ENCODE data around the gene GATA2.
A peak's percentile ranks its signal among the peaks of the same experiment; 100 is the strongest.

DNA sequence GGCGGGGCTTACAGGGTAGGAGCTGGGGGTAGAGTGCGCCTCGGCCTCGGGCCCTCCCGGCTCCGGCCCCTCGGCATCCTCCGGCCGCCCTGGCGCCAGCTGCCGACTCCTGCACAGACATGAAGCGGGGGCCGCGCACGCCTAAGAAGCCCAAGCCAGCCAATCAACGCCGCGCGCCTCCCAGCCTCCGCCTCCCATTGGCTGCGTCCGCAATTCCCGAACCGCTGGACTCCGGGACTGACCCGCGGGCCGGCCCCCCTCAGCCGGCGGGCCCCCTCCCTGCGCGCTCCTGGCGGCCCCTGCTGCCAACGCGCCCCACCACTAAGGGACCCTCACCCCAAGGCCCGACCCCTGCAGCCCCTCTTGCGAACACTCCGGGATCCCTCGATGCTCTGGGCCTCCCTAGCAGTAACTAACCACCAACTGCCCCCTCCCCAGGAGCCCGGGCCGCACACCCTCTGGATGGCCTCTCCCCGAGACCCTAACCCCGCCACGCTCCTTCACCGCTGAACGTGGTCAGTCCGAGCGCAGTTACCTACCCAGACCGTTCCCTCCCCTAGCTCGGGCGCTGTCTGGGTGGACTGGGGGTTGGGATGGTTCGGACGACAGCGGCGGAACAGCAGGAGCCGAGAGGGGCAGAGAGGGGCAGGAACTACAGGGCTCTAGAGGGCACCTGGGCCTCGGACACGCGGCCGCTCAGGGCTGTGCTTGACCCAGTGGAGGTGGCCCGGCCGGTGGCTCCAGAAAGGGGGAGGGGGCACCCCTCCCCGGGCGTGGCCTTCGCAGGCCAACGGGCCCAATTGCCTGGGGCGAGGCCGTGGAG is 5.0 kb downstream of the GATA2 start:
- TF ChIP-seq TAF15 (IDR thresholded peaks at IDR 0.05; ENCODE audit: low read depth, low read length, poor library complexity, severe bottlenecking) (peak; percentile 71), MXI1 (IDR thresholded peaks at IDR 0.05; ENCODE audit: borderline replicate concordance, low read depth, low read length) (no peak), JUNB (CRISPR knock-in tag; IDR thresholded peaks at IDR 0.05; ENCODE audit: borderline replicate concordance) (no peak), BHLHE40 (IDR thresholded peaks at IDR 0.05; ENCODE audit: low read length) (no peak), CREB1 (IDR thresholded peaks at IDR 0.05) (no peak), CREB1 (CRISPR knock-in tag; IDR thresholded peaks at IDR 0.05) (no peak), FOXJ3 (CRISPR knock-in tag; IDR thresholded peaks at IDR 0.05; ENCODE audit: borderline replicate concordance) (no peak), SUZ12 (IDR thresholded peaks at IDR 0.05; ENCODE audit: low read depth, low read length) (no peak), FOXM1 (CRISPR knock-in tag; IDR thresholded peaks at IDR 0.05) (no peak), FOSL1 (CRISPR knock-in tag; IDR thresholded peaks at IDR 0.05; ENCODE audit: borderline replicate concordance) (no peak)
- TF ChIP-seq, protein P1, sequence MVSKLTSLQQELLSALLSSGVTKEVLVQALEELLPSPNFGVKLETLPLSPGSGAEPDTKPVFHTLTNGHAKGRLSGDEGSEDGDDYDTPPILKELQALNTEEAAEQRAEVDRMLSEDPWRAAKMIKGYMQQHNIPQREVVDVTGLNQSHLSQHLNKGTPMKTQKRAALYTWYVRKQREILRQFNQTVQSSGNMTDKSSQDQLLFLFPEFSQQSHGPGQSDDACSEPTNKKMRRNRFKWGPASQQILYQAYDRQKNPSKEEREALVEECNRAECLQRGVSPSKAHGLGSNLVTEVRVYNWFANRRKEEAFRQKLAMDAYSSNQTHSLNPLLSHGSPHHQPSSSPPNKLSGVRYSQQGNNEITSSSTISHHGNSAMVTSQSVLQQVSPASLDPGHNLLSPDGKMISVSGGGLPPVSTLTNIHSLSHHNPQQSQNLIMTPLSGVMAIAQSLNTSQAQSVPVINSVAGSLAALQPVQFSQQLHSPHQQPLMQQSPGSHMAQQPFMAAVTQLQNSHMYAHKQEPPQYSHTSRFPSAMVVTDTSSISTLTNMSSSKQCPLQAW (CRISPR knock-in tag; IDR thresholded peaks at IDR 0.05) = 0 out of 2 replicates have a peak, but pooled peaks have one; percentile 49
- TF ChIP-seq, protein P2, sequence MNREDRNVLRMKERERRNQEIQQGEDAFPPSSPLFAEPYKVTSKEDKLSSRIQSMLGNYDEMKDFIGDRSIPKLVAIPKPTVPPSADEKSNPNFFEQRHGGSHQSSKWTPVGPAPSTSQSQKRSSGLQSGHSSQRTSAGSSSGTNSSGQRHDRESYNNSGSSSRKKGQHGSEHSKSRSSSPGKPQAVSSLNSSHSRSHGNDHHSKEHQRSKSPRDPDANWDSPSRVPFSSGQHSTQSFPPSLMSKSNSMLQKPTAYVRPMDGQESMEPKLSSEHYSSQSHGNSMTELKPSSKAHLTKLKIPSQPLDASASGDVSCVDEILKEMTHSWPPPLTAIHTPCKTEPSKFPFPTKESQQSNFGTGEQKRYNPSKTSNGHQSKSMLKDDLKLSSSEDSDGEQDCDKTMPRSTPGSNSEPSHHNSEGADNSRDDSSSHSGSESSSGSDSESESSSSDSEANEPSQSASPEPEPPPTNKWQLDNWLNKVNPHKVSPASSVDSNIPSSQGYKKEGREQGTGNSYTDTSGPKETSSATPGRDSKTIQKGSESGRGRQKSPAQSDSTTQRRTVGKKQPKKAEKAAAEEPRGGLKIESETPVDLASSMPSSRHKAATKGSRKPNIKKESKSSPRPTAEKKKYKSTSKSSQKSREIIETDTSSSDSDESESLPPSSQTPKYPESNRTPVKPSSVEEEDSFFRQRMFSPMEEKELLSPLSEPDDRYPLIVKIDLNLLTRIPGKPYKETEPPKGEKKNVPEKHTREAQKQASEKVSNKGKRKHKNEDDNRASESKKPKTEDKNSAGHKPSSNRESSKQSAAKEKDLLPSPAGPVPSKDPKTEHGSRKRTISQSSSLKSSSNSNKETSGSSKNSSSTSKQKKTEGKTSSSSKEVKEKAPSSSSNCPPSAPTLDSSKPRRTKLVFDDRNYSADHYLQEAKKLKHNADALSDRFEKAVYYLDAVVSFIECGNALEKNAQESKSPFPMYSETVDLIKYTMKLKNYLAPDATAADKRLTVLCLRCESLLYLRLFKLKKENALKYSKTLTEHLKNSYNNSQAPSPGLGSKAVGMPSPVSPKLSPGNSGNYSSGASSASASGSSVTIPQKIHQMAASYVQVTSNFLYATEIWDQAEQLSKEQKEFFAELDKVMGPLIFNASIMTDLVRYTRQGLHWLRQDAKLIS (CRISPR knock-in tag; IDR thresholded peaks at IDR 0.05) = no peak
- TF ChIP-seq, protein P3, sequence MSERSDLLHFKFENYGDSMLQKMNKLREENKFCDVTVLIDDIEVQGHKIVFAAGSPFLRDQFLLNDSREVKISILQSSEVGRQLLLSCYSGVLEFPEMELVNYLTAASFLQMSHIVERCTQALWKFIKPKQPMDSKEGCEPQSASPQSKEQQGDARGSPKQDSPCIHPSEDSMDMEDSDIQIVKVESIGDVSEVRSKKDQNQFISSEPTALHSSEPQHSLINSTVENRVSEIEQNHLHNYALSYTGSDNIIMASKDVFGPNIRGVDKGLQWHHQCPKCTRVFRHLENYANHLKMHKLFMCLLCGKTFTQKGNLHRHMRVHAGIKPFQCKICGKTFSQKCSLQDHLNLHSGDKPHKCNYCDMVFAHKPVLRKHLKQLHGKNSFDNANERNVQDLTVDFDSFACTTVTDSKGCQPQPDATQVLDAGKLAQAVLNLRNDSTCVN (CRISPR knock-in tag; IDR thresholded peaks at IDR 0.05; ENCODE audit: borderline replicate concordance) = no peak
- TF ChIP-seq, protein P4, sequence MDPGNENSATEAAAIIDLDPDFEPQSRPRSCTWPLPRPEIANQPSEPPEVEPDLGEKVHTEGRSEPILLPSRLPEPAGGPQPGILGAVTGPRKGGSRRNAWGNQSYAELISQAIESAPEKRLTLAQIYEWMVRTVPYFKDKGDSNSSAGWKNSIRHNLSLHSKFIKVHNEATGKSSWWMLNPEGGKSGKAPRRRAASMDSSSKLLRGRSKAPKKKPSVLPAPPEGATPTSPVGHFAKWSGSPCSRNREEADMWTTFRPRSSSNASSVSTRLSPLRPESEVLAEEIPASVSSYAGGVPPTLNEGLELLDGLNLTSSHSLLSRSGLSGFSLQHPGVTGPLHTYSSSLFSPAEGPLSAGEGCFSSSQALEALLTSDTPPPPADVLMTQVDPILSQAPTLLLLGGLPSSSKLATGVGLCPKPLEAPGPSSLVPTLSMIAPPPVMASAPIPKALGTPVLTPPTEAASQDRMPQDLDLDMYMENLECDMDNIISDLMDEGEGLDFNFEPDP (CRISPR knock-in tag; conservative IDR thresholded peaks at IDR 0.05) = no peak
- TF ChIP-seq, protein P5, sequence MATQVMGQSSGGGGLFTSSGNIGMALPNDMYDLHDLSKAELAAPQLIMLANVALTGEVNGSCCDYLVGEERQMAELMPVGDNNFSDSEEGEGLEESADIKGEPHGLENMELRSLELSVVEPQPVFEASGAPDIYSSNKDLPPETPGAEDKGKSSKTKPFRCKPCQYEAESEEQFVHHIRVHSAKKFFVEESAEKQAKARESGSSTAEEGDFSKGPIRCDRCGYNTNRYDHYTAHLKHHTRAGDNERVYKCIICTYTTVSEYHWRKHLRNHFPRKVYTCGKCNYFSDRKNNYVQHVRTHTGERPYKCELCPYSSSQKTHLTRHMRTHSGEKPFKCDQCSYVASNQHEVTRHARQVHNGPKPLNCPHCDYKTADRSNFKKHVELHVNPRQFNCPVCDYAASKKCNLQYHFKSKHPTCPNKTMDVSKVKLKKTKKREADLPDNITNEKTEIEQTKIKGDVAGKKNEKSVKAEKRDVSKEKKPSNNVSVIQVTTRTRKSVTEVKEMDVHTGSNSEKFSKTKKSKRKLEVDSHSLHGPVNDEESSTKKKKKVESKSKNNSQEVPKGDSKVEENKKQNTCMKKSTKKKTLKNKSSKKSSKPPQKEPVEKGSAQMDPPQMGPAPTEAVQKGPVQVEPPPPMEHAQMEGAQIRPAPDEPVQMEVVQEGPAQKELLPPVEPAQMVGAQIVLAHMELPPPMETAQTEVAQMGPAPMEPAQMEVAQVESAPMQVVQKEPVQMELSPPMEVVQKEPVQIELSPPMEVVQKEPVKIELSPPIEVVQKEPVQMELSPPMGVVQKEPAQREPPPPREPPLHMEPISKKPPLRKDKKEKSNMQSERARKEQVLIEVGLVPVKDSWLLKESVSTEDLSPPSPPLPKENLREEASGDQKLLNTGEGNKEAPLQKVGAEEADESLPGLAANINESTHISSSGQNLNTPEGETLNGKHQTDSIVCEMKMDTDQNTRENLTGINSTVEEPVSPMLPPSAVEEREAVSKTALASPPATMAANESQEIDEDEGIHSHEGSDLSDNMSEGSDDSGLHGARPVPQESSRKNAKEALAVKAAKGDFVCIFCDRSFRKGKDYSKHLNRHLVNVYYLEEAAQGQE (IDR thresholded peaks at IDR 0.05; ENCODE audit: borderline replicate concordance in 1 of 2, low read depth in 1 of 2, low read length in 2 of 2) = no peak
